ENCODE results near the gene YPEL1.
"Not testable (repeated sequence)": the region's sequence is repeated elsewhere in the genome, so short reads cannot be mapped to it uniquely, and the experiment has no call there.

Gene YPEL1

GRCh38 chr22:21697880-21698279 is 37.7 kb downstream of the YPEL1 start:
- DNase-seq: no peak

GRCh38 chr22:21697021-21697771 is 38.4 kb downstream of the YPEL1 start:
- no peak for DNase-seq

- DNase-seq: no peak
Measured at GRCh38 chr22:21696115-21696514, 39.5 kb downstream of the YPEL1 start.

GRCh38 chr22:21695430-21696085 is 40.0 kb downstream of the YPEL1 start:
- DNase-seq: no peak

GRCh38 chr22:21694795-21695429 is 40.7 kb downstream of the YPEL1 start:
- no peak for DNase-seq

GRCh38 chr22:21694394-21694793 is 41.2 kb downstream of the YPEL1 start:
- DNase-seq: no peak

- DNase-seq: no peak
Measured at GRCh38 chr22:21693999-21694341, 41.6 kb downstream of the YPEL1 start.

- DNase-seq: no peak
Measured at GRCh38 chr22:21693333-21693998, 42.1 kb downstream of the YPEL1 start.

GRCh38 chr22:21692856-21693255 is 42.7 kb downstream of the YPEL1 start:
- not testable (repeated sequence) for DNase-seq

- DNase-seq: no peak
Measured at GRCh38 chr22:21691816-21692215, 43.8 kb downstream of the YPEL1 start.

GRCh38 chr22:21690401-21690801 is 45.2 kb downstream of the YPEL1 start:
- DNase-seq: no peak

GRCh38 chr22:21688706-21689381 is 46.8 kb downstream of the YPEL1 start:
- no peak for DNase-seq

GRCh38 chr22:21688341-21688705 is 47.3 kb downstream of the YPEL1 start:
- DNase-seq: no peak

- DNase-seq: no peak
Measured at GRCh38 chr22:21687685-21688259, 47.8 kb downstream of the YPEL1 start.

GRCh38 chr22:21686634-21687393 is 48.8 kb downstream of the YPEL1 start:
- no peak for DNase-seq

GRCh38 chr22:21686193-21686608 is 49.4 kb downstream of the YPEL1 start:
- DNase-seq: no peak

- DNase-seq: no peak
Measured at GRCh38 chr22:21685164-21685513, 50.5 kb downstream of the YPEL1 start.

- DNase-seq: no peak
Measured at GRCh38 chr22:21684492-21685163, 51.0 kb downstream of the YPEL1 start.

GRCh38 chr22:21683401-21683811 is 52.2 kb downstream of the YPEL1 start:
- no peak for DNase-seq

GRCh38 chr22:21682385-21683175 is 53.0 kb downstream of the YPEL1 start:
- DNase-seq: no peak

Data from stimulated activated CD8-positive, alpha-beta memory T cell treated with anti-CD3 and anti-CD28 coated beads, Interleukin-4, amount 100 ng/mL, for 48 hours (primary cell).